H1 (cell line): ENCODE data around the gene GDAP1L1. TPM values are rescaled to one million over a fixed set of nuclear protein-coding genes. Genes with fewer than 3 reads are reported as not detected.

Experiments
- CTCF ChIA-PET: fragments of 300-600 bp; sonication (Branson Sonifier 250); formaldehyde crosslinking; loops from one replicate; lab custom pipeline; 2021; ENCODE audit not compliant: partially characterized antibody; lab: Charles Lee
- POLR2A ChIA-PET: fragments of 300-600 bp; sonication (Branson Sonifier 250); formaldehyde crosslinking; loops from one replicate; lab custom pipeline; 2021; ENCODE audit warnings: inconsistent platforms; ENCODE audit not compliant: partially characterized antibody; lab: Charles Lee
- DNase-seq, 2 experiments: peaks; one replicate each; pipeline versions ENCODE4 v3.0.0 to v3.0.0-alpha.2; 2010 to 2022; ENCODE audit warnings: low spot score in 2 of 2, low read depth in 1 of 2, mixed read lengths in 1 of 2
- FAIRE-seq: peaks from 2 replicates; lab custom pipeline; 2011; peaks lifted over from hg19 to GRCh38; lab: Jason Lieb, UNC
- H2AFZ ChIP-seq: 2 replicates; pipeline ENCODE4 v1.8.1; 2012; ENCODE audit warnings: low read length, inconsistent platforms
- H2AK5ac ChIP-seq: 2 replicates; pipeline ENCODE4 v1.6.1; 2013; ENCODE audit warnings: low read depth, low read length
- H2BK120ac ChIP-seq: replicated peaks from 2 replicates; pipeline ENCODE3; 2013; ENCODE audit warnings: low read depth, low read length, inconsistent platforms
- H2BK12ac ChIP-seq: 2 replicates; pipeline ENCODE4 v1.6.1; 2013; ENCODE audit warnings: low read depth, low read length
- H2BK15ac ChIP-seq: 2 replicates; pipeline ENCODE4 v1.6.1; 2013; ENCODE audit warnings: low read length
- H2BK20ac ChIP-seq: 2 replicates; pipeline ENCODE4 v1.6.1; 2013; ENCODE audit warnings: low read length
- H2BK5ac ChIP-seq: 2 replicates; pipeline ENCODE4 v1.6.1; 2013; ENCODE audit warnings: low read depth, low read length
- H3K14ac ChIP-seq: 2 replicates; pipeline ENCODE4 v1.6.1; 2013; ENCODE audit warnings: inconsistent platforms; ENCODE audit not compliant: insufficient read length
- H3K18ac ChIP-seq: 2 replicates; pipeline ENCODE4 v1.6.1; 2013; ENCODE audit warnings: low read length; ENCODE audit errors: extremely low read depth
- H3K23ac ChIP-seq: 2 replicates; pipeline ENCODE4 v1.6.1; 2013; ENCODE audit warnings: inconsistent platforms; ENCODE audit not compliant: insufficient read length
- H3K23me2 ChIP-seq: 2 replicates; pipeline ENCODE4 v1.6.1; 2013; ENCODE audit warnings: low read depth, low read length
- H3K27ac ChIP-seq: 2 replicates; pipeline ENCODE4 v1.6.1; 2011; ENCODE audit warnings: low read depth, low read length, inconsistent platforms
- H3K27me3 ChIP-seq, 4 experiments: replicated peaks in 1 of 4; 1 replicate in 1 of 4; 2 replicates in 3 of 4; pipeline versions ENCODE4 v1.6.1 to v1.8.1; 2011 to 2013; ENCODE audit warnings: low read length in 3 of 4, mild to moderate bottlenecking in 3 of 4, inconsistent platforms in 2 of 4, mixed read lengths in 2 of 4, moderate library complexity in 1 of 4; ENCODE audit not compliant: control insufficient read depth in 3 of 4, insufficient read depth in 3 of 4; ENCODE audit errors: extremely low read depth in 1 of 4
- H3K36me3 ChIP-seq, 4 experiments: 2 replicates each; pipeline versions ENCODE4 v1.6.1 to v1.8.1; 2011 to 2013; ENCODE audit warnings: mild to moderate bottlenecking in 4 of 4, low read length in 3 of 4, moderate library complexity in 2 of 4, control low read depth in 1 of 4, inconsistent platforms in 1 of 4; ENCODE audit not compliant: insufficient read depth in 4 of 4, control insufficient read depth in 2 of 4
- H3K4ac ChIP-seq: replicated peaks from 2 replicates; pipeline ENCODE3; 2013; ENCODE audit warnings: low read length, low read depth, mixed read lengths, inconsistent platforms; ENCODE audit not compliant: insufficient read length
- H3K4me1 ChIP-seq, 4 experiments: replicated peaks in 1 of 4; 1 replicate in 1 of 4; 2 replicates in 3 of 4; pipeline versions ENCODE4 v1.6.1 to v1.8.1; 2011 to 2013; ENCODE audit warnings: low read length in 3 of 4, inconsistent platforms in 2 of 4, mixed read lengths in 1 of 4; ENCODE audit not compliant: insufficient read depth in 4 of 4, control insufficient read depth in 3 of 4
- H3K4me2 ChIP-seq, 2 experiments: 2 replicates each; pipeline versions ENCODE4 v1.6.1 to v1.8.1; 2011 to 2013; ENCODE audit warnings: low read depth in 2 of 2, low read length in 2 of 2, control low read depth in 1 of 2, inconsistent platforms in 1 of 2, mild to moderate bottlenecking in 1 of 2; ENCODE audit not compliant: insufficient read depth in 1 of 2
- H3K4me3 ChIP-seq, 4 experiments: fragments of 200-600, 300-600 bp in 1 of 4; sonication (generic), shearing (Covaris generic), sonication (Bioruptor Twin) in 1 of 4; 2 replicates each; pipeline versions ENCODE4 v1.5.1 to v1.8.1; 2011 to 2016; ENCODE audit warnings: low read length in 4 of 4, low read depth in 3 of 4, control low read depth in 2 of 4, inconsistent platforms in 2 of 4, mild to moderate bottlenecking in 2 of 4, mixed read lengths in 1 of 4, moderate library complexity in 1 of 4; ENCODE audit not compliant: insufficient read depth in 2 of 4; ENCODE audit errors: extremely low read depth in 1 of 4
- H3K56ac ChIP-seq: replicated peaks from 2 replicates; pipeline ENCODE3; 2013; ENCODE audit warnings: low read depth, mild to moderate bottlenecking, mixed read lengths, low read length, inconsistent platforms; ENCODE audit not compliant: insufficient read length
- H3K79me1 ChIP-seq: 2 replicates; pipeline ENCODE4 v1.6.1; 2013; ENCODE audit warnings: low read depth, low read length, control low read depth
- H3K79me2 ChIP-seq, 2 experiments: 2 replicates each; pipeline versions ENCODE4 v1.6.1 to v1.8.1; 2012 to 2013; ENCODE audit warnings: low read length in 2 of 2, mild to moderate bottlenecking in 2 of 2, inconsistent platforms in 1 of 2; ENCODE audit not compliant: insufficient read depth in 2 of 2, control insufficient read depth in 1 of 2
- H3K9ac ChIP-seq, 4 experiments: replicated peaks in 1 of 4; 1 replicate in 1 of 4; 2 replicates in 3 of 4; pipeline versions ENCODE4 v1.6.1 to v1.8.1; 2011 to 2013; ENCODE audit warnings: low read depth in 3 of 4, low read length in 3 of 4, control low read depth in 2 of 4, mild to moderate bottlenecking in 2 of 4, moderate library complexity in 2 of 4, inconsistent platforms in 1 of 4; ENCODE audit errors: extremely low read depth in 1 of 4
- H3K9me3 ChIP-seq, 2 experiments: 2 replicates each; pipeline versions ENCODE4 v1.6.1 to v1.8.1; 2012 to 2013; ENCODE audit warnings: mild to moderate bottlenecking in 2 of 2, moderate library complexity in 2 of 2, control low read depth in 1 of 2, inconsistent platforms in 1 of 2, low read depth in 1 of 2, low read length in 1 of 2, mixed read lengths in 1 of 2; ENCODE audit not compliant: insufficient read depth in 2 of 2
- H4K20me1 ChIP-seq, 2 experiments: replicated peaks in 1 of 2; 2 replicates each; pipeline versions ENCODE3 to v1.8.1; 2011 to 2013; ENCODE audit warnings: inconsistent platforms in 2 of 2, low read length in 2 of 2, mild to moderate bottlenecking in 1 of 2; ENCODE audit not compliant: insufficient read depth in 2 of 2, control insufficient read depth in 1 of 2
- H4K5ac ChIP-seq: 2 replicates; pipeline ENCODE4 v1.6.1; 2013; ENCODE audit warnings: low read length, low read depth, mixed read lengths, inconsistent platforms; ENCODE audit not compliant: insufficient read length
- H4K8ac ChIP-seq: 2 replicates; pipeline ENCODE4 v1.8.0; 2013; ENCODE audit warnings: mild to moderate bottlenecking, moderate library complexity, low read length, inconsistent platforms; ENCODE audit not compliant: insufficient read depth; ENCODE audit errors: extremely low read depth
- H4K91ac ChIP-seq: replicated peaks from 2 replicates; pipeline ENCODE3; 2013; ENCODE audit warnings: low read length, mixed read lengths, inconsistent platforms; ENCODE audit not compliant: insufficient read length
- CHD2 ChIP-seq: IDR thresholded peaks from 2 replicates; pipeline ENCODE4 v1.6.1; 2012; ENCODE audit warnings: low read length, improper control_type of control experiment
- POU5F1 ChIP-seq: IDR thresholded peaks from 2 replicates; pipeline ENCODE4 v1.6.1; 2011; ENCODE audit warnings: low read depth, mild to moderate bottlenecking, low read length, moderate library complexity
- RXRA ChIP-seq: IDR thresholded peaks from 2 replicates; pipeline ENCODE4 v1.6.1; 2011; ENCODE audit warnings: low read depth, mild to moderate bottlenecking, low read length, moderate library complexity; ENCODE audit not compliant: insufficient read depth
- YY1 ChIP-seq: IDR thresholded peaks from 2 replicates; pipeline ENCODE4 v1.6.1; 2011; ENCODE audit warnings: low read depth, mild to moderate bottlenecking, low read length
- WGBS, 2 experiments: shearing (Covaris generic) in 1 of 2; methylation state at CpG; one replicate each; pipeline versions ENCODE4 v1.1.6 to v1.1.7; 2013 to 2015; ENCODE audit warnings: low lambda C conversion rate in 2 of 2, mixed read lengths in 2 of 2, inconsistent platforms in 1 of 2, low coverage in 1 of 2, missing lambda C conversion rate in 1 of 2; ENCODE audit not compliant: insufficient replicate concordance in 2 of 2, insufficient coverage in 1 of 2, insufficient read length in 1 of 2; ENCODE audit errors: extremely low coverage in 1 of 2, missing lambda C conversion rate in 1 of 2; 5-methylcytosine and 5-hydroxymethylcytosine counted together
- polyA plus RNA-seq, 7 experiments: library from polyadenylated mRNA; depleted of rRNA in 3 of 7; stranded (reverse) in 5 of 7; unstranded in 2 of 7; fragments of >200 nt in 5 of 7; fragments of 200-250 nt in 2 of 7; gene quantifications; 1 replicate in 5 of 7; 2 replicates in 1 of 7; 4 replicates in 1 of 7; pipeline versions ENCODE4 v1.2.1 to v1.2.3, GENCODE V29; 2011 to 2013; ENCODE audit warnings: missing spikeins in 2 of 7, mixed read lengths in 2 of 7
- total RNA-seq: library from RNA; stranded (reverse); fragmentation: NEBNext Ultra II Directional; extraction: Animal tissue kit (Norgen Biotek cat#: 25700); gene quantifications from 2 replicates; pipeline ENCODE4 v1.2.1, GENCODE V29; 2021

The GDAP1L1 gene
- total and polyA plus RNA-seq, 2 of the 8 experiments (the other 6 are each of a cell fraction or from before 2014, with no cell fraction given), result 8.5 to 63.1 TPM

- CTCF ChIA-PET, result interaction anchor here (0.6 to 2.4 kb wide), 6 partner anchors 10 to 111 kb away, joined by 3 to 8 read pairs (median 3); partner anchors contain the start of gene FITM2
- Histone ChIP-seq H3K4me3 (no peak overlapping the region), H3K36me3 (no peaks in the 10 kb centered on the region), H3K27me3 (no peaks in the 10 kb centered on the region), H2AK5ac (no peak overlapping the region), H3K9ac (no peak overlapping the region), H3K56ac (no peak overlapping the region), H3K4ac (no peak overlapping the region), H3K79me1 (no peaks in the 10 kb centered on the region), H4K8ac (no peak overlapping the region), H3K14ac (no peak overlapping the region), H4K20me1 (no peaks in the 10 kb centered on the region), H2BK120ac (no peak overlapping the region), H3K4me2 (no peak overlapping the region), H4K91ac (no peak overlapping the region), H2BK5ac (no peak overlapping the region), H3K23ac (no peak overlapping the region), H2AFZ (no peak overlapping the region), H4K5ac (no peak overlapping the region), H3K27ac (no peak overlapping the region), H3K9me3 (peaks cover 3 to 4% of the 10 kb centered on the region in 2 experiments; a peak in 1 of 4 replicates), H3K4me1 (no peaks in the 10 kb centered on the region), H2BK20ac (no peak overlapping the region), H3K79me2 (no peaks in the 10 kb centered on the region), H3K18ac (no peak overlapping the region), H3K23me2 (no peaks in the 10 kb centered on the region), H2BK12ac (no peak overlapping the region), H2BK15ac (no peak overlapping the region)
- TF ChIP-seq POU5F1 (no peak), RXRA (no peak), YY1 (no peak), CHD2 (no peak)
- POLR2A ChIA-PET, result no interaction called here
- FAIRE-seq (no peak), DNase-seq (no peak)
- WGBS, 2 experiments, result 68% methylated on average over 5 of the region's 5 CpGs; no CpG with 5 or more reads in 1 of the 2 experiments
Observed at GRCh38 chr20:44287272-44288097, 40.4 kb downstream of the GDAP1L1 start.
